A673 (cell line): ENCODE measurements around the gene ME3. TPM values are rescaled to one million over a fixed set of nuclear protein-coding genes. Genes with fewer than 3 reads are reported as not detected.

Experiments used
- BruUV-seq: library from RNA; stranded (reverse); fragments of 400-500 nt; replicated peaks from 2 replicates; lab custom pipeline; 2021; lab: Mats Ljungman, UMichigan
- CTCF ChIA-PET: fragments of 300-600 bp; sonication (Branson Sonifier 250); formaldehyde crosslinking; loops from one replicate; lab custom pipeline; 2022; ENCODE audit warnings: antibody characterized with exemption; lab: Charles Lee
- POLR2A ChIA-PET: fragments of 300-600 bp; sonication (Branson Sonifier 250); formaldehyde crosslinking; loops from one replicate; lab custom pipeline; 2022; ENCODE audit warnings: antibody characterized with exemption; ENCODE audit not compliant: low non-redundant PET; lab: Charles Lee
- DNase-seq: peaks from one replicate; pipeline ENCODE4 v3.0.0-alpha.2; 2015; ENCODE audit warnings: low spot score
- H3K27ac ChIP-seq: fragments of 200-600 bp; sonication (generic); 2 replicates; pipeline ENCODE4 v1.5.1; 2016; ENCODE audit warnings: mixed run types, low read depth, mild to moderate bottlenecking, mixed read lengths, antibody characterized with exemption, low read length; ENCODE audit not compliant: poor library complexity, severe bottlenecking
- H3K27me3 ChIP-seq: fragments of 200-600 bp; sonication (generic); replicated peaks from 2 replicates; pipeline ENCODE4 v1.6.1; 2017; ENCODE audit warnings: mixed run types, low read depth, mild to moderate bottlenecking, mixed read lengths, antibody characterized with exemption, low read length; ENCODE audit not compliant: insufficient read depth, poor library complexity
- H3K36me3 ChIP-seq: fragments of 200-600 bp; sonication (generic); 2 replicates; pipeline ENCODE4 v1.6.1; 2016; ENCODE audit warnings: mixed run types, mild to moderate bottlenecking, mixed read lengths, antibody characterized with exemption, low read length; ENCODE audit not compliant: insufficient read depth, poor library complexity, severe bottlenecking
- H3K4me1 ChIP-seq: fragments of 200-600 bp; sonication (generic); 2 replicates; pipeline ENCODE4 v1.6.1; 2017; ENCODE audit warnings: mixed run types, mild to moderate bottlenecking, mixed read lengths, antibody characterized with exemption, low read length; ENCODE audit not compliant: insufficient read depth, poor library complexity, severe bottlenecking
- H3K4me3 ChIP-seq: fragments of 200-600 bp; sonication (generic); 2 replicates; pipeline ENCODE4 v1.5.1; 2016; ENCODE audit warnings: low read depth, mixed run types, mild to moderate bottlenecking, mixed read lengths, low read length; ENCODE audit not compliant: poor library complexity, severe bottlenecking
- H3K9me3 ChIP-seq: fragments of 200-600 bp; sonication (generic); 2 replicates; pipeline ENCODE4 v1.6.1; 2016; ENCODE audit warnings: mixed run types, low read depth, mild to moderate bottlenecking, mixed read lengths, antibody characterized with exemption, low read length; ENCODE audit not compliant: poor library complexity, severe bottlenecking
- EZH2 ChIP-seq: fragments of 200-600 bp; sonication (generic); IDR thresholded peaks from 2 replicates; pipeline ENCODE4 v1.6.1; 2017; ENCODE audit warnings: borderline replicate concordance, low read depth, mild to moderate bottlenecking, mixed read lengths, antibody characterized with exemption, low read length; ENCODE audit not compliant: poor library complexity, severe bottlenecking
- intact Hi-C: fragments of 100-400 bp; cut with micrococcal nuclease; formaldehyde crosslinking; loops from one replicate; pipeline ENCODE4 v1.10.0; 2022; ENCODE audit not compliant: unreplicated experiment
- total RNA-seq: library from RNA; stranded (reverse); gene quantifications from 2 replicates; pipeline ENCODE4 v1.2.3, GENCODE V29; 2021
- TF ChIP-seq, protein P1 (sequence below): fragments of 300-800, 200-600 bp; sonication (generic); conservative IDR thresholded peaks from 2 replicates; pipeline ENCODE4 v1.5.1; 2017; ENCODE audit warnings: low read depth, mild to moderate bottlenecking, antibody characterized with exemption, low read length, moderate library complexity, mixed read lengths

ME3 gene
- total RNA-seq, 1 experiment from 2014 or later = 7.6 TPM

DNA sequence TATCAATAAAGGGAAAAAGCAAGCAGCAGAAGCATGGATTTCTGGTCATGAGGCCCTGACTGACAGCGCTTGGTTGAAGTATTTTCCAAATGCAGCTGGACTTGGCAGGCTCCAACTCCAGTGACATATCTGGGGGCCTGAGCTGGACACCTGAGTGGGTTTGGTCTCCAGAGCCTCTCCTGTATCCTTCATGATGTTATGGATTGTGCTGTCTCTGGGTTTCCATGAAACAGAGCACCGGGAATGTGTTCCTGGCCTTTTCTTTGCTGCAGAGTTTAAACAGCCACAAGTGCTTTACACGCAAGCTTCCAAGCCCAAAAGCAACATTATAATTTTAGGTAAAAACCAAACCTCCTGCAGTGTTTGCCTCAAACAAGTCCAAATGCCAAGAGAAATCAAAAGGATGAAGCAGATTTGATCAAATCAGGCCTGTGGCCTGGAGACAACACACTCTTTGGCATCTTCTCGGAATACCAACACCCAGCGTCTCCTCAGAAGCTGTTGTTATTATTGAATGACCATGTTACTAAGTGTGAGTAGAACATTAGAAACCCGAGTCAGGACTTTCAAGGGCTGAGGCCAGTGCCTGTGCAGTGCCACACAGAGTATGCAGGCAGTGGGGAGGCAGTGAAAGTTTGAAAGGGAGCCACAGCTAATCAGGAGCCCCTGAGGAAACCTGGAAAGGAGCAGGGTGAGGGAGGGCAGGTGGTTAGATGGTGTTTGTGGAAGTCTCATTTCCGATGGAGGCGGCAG is 42.0 kb downstream of the ME3 start:
- DNase-seq = no peak
- Histone ChIP-seq H3K4me1 (peaks cover 3% of the 10 kb centered on the region), H3K4me3 (no peak overlapping the region), H3K36me3 (no peaks in the 10 kb centered on the region), H3K27me3 (no peaks in the 10 kb centered on the region), H3K9me3 (no peaks in the 10 kb centered on the region), H3K27ac (no peak overlapping the region)
- POLR2A ChIA-PET = no interaction called here
- intact Hi-C loops = loop anchor here (5.0 kb wide), 1 partner anchor 172 kb away; the partner anchor contains the start of gene PRSS23
- TF ChIP-seq EZH2 = no peak
- CTCF ChIA-PET = interaction anchor here (0.5 kb wide), 1 partner anchor 329 kb away, joined by 5 read pairs; no protein-coding TSS in a partner anchor
- no TSS peak for BruUV-seq

DNA sequence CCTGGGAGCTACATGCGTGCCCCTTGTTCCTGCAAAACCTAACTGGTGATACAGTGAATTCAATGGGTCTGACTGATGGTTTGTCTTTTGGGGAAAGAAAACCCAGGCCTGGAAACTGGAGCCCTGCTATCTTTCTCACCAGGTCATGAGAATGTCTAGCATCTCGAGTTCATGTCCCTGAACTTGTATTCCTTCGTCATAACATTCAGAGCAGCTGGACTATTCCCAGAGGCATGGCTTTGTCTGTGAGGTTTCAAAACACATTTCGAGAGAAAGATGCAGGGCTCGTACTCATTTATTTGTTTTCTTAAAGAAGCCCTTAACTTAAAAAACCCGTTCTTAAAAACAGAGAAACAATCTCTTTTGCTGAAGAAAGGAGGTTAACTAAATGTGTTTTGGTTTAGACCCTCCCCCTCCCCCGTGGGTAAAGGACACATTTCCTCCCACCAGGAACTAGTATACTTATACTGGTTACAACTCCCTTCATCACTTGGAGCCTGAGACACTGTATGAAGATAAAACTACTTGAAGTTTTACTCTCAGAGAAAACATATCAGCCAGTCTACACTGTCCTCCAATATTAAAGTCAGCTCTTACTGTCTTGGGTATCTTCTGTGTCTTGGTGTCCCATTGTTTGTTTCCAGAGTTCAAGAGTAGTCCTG is 43.2 kb downstream of the ME3 start:
- no peaks in the 10 kb centered on the region for H3K27me3 ChIP-seq
- POLR2A ChIA-PET = no interaction called here
- no peaks in the 10 kb centered on the region for H3K9me3 ChIP-seq
- BruUV-seq = no TSS peak
- CTCF ChIA-PET = interaction anchor here (0.7 kb wide), 1 partner anchor 29 kb away, joined by 3 read pairs; no protein-coding TSS in a partner anchor
- intact Hi-C loops = no loop called here
- H3K27ac ChIP-seq = no peak overlapping the region
- no peak overlapping the region for H3K4me3 ChIP-seq
- TF ChIP-seq, protein P1, sequence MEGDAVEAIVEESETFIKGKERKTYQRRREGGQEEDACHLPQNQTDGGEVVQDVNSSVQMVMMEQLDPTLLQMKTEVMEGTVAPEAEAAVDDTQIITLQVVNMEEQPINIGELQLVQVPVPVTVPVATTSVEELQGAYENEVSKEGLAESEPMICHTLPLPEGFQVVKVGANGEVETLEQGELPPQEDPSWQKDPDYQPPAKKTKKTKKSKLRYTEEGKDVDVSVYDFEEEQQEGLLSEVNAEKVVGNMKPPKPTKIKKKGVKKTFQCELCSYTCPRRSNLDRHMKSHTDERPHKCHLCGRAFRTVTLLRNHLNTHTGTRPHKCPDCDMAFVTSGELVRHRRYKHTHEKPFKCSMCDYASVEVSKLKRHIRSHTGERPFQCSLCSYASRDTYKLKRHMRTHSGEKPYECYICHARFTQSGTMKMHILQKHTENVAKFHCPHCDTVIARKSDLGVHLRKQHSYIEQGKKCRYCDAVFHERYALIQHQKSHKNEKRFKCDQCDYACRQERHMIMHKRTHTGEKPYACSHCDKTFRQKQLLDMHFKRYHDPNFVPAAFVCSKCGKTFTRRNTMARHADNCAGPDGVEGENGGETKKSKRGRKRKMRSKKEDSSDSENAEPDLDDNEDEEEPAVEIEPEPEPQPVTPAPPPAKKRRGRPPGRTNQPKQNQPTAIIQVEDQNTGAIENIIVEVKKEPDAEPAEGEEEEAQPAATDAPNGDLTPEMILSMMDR = no peak
- TF ChIP-seq EZH2 = no peak
- no peaks in the 10 kb centered on the region for H3K36me3 ChIP-seq
- DNase-seq = no peak
- H3K4me1 ChIP-seq = peaks cover 3% of the 10 kb centered on the region

DNA sequence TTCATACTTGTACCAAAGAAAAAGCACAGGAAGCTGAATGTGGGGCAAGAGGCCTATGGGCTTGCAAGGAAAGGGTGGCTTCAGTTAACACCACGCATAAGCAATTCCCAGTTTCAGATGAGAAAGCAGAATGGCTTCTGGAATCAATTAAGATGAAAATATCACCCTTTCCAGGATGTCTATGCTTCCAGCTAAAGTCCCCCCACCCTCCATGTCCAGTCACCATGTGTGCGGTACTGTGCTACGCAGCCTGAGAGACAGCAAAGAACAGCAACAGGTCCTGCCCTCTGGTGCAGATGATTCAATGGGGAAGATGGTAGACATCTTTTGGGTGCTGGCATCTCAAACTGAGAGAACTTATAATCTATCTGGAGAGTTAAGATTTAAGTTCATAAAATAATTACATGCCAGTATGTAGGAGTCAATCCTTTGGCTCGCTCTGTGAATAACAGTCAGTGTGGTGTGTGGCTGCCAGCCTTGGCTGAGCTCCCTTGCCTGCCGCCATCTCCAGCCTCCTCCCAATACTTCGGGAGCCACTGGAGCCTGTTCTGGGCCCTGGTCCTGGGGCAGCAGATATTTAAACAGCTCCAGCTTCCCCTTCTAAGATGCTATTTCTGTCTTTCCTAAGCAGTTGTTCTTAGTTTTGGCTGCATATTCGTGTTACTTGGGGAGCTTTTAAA is 44.5 kb downstream of the ME3 start:
- DNase-seq = no peak
- no peak for TF ChIP-seq EZH2
- TF ChIP-seq, protein P1 = no peak
- no peaks in the 10 kb centered on the region for H3K27me3 ChIP-seq
- CTCF ChIA-PET = no interaction called here
- POLR2A ChIA-PET = no interaction called here
- peaks cover 1% of the 10 kb centered on the region for H3K4me1 ChIP-seq
- H3K4me3 ChIP-seq = no peak overlapping the region
- no peaks in the 10 kb centered on the region for H3K9me3 ChIP-seq
- intact Hi-C loops = no loop called here
- no peaks in the 10 kb centered on the region for H3K36me3 ChIP-seq
- BruUV-seq = no TSS peak
- H3K27ac ChIP-seq = no peak overlapping the region
